Measurements from ENCODE around the gene LYRM7. TPM values are rescaled to one million over a fixed set of nuclear protein-coding genes. Genes with fewer than 3 reads are reported as not detected.

LYRM7 gene
- total RNA-seq, 2 experiments from 2014 or later = 11.0 to 12.0 TPM

DNA sequence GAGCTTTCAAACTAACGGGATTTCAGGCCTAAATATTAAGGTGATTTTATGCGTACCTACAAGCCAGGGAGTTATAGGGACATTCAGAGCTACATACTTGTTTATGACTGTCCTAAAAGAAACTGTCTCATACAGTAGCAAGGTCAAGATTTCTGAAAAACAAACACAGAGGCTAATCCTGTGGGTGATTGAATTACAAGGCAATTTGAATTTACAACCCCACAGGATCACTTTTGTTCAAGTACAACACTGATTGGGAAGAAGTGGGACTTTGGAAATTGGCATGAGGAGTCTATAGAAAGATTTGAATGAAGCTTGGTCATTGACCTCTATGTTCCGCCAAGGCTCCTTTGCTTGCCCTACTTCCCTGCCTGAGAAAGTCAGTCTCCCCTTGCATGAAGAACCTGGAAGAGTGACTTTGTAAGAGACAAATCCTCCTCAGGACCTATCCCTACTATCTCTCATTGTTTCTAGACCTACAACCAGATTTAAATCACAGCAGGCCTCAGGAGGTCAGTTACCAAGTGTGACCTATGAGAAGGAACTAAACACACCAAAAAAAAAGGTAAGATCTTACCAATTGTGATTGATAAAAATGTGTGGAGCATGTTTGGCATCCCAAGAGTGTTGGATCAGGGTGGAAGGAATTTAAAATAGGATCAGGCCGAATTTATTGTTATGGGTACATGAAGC, 54.7 kb downstream of the LYRM7 start:
- Mint-ChIP-seq H3K36me3 (ENCODE audit: low read depth) (peaks cover 1% of the 10 kb centered on the region), H3K27me3 (no peaks in the 10 kb centered on the region), H3K4me1 (peaks cover 3% of the 10 kb centered on the region), H3K9me3 (no peaks in the 10 kb centered on the region), H3K27ac (no peak overlapping the region), H3K4me3 (no peak overlapping the region)
- CTCF ChIA-PET = interaction anchor here (1.1 to 2.0 kb wide), 4 partner anchors 9 to 152 kb away, joined by 3 to 6 read pairs (median 4); no protein-coding TSS in a partner anchor
- POLR2A ChIA-PET = no interaction called here
- DNase-seq = no peak

DNA sequence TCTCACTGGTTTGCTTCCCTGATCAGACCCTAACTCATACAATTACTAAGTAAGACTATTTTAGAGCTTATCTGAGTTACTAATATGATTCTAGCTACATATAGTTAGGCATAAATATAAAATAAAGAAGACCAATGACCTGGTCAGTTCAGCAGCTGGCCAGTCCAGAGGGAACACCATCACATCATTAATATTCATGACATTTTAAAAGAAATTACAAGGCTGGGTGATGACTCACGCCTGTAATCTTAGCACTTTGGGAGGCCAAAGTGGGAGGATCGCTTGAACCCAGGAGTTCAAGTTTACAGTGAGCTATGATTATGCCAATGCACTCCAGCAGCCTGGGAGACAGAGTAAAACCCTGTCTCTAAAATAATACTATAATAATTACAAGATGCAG, 56.2 kb downstream of the LYRM7 start:
- Mint-ChIP-seq H3K4me3 (no peak overlapping the region), H3K36me3 (ENCODE audit: low read depth) (peaks cover 1% of the 10 kb centered on the region), H3K27ac (no peak overlapping the region), H3K4me1 (peaks cover 2% of the 10 kb centered on the region), H3K27me3 (no peaks in the 10 kb centered on the region), H3K9me3 (no peaks in the 10 kb centered on the region)
- ChIA-PET CTCF (interaction anchor here (0.6 to 2.0 kb wide), 4 partner anchors 11 to 148 kb away, joined by 3 to 6 read pairs (median 4); no protein-coding TSS in a partner anchor), POLR2A (no interaction called here)
- no peak for DNase-seq

- Mint-ChIP-seq H3K36me3 (ENCODE audit: low read depth) (no peaks in the 10 kb centered on the region), H3K27me3 (no peaks in the 10 kb centered on the region), H3K4me3 (no peak overlapping the region), H3K4me1 (peaks cover 2% of the 10 kb centered on the region), H3K27ac (no peak overlapping the region), H3K9me3 (no peaks in the 10 kb centered on the region)
- CTCF ChIA-PET = interaction anchor here (0.6 to 2.7 kb wide), 5 partner anchors 8 to 22 kb away, joined by 3 to 7 read pairs (median 3); no protein-coding TSS in a partner anchor
- POLR2A ChIA-PET = no interaction called here
- DNase-seq = no peak
Measured at GRCh38 chr5:131228646-131229045, 57.9 kb downstream of the LYRM7 start.

- POLR2A ChIA-PET = no interaction called here
- Mint-ChIP-seq H3K4me3 (no peak overlapping the region), H3K9me3 (no peaks in the 10 kb centered on the region), H3K36me3 (ENCODE audit: low read depth) (no peaks in the 10 kb centered on the region), H3K27ac (no peak overlapping the region), H3K4me1 (peaks cover 2% of the 10 kb centered on the region), H3K27me3 (no peaks in the 10 kb centered on the region)
- CTCF ChIA-PET = interaction anchor here (1.6 to 2.7 kb wide), 2 partner anchors 10 to 23 kb away, joined by 3 to 7 read pairs; no protein-coding TSS in a partner anchor
- DNase-seq = no peak
Measured at GRCh38 chr5:131229623-131230022, 58.9 kb downstream of the LYRM7 start.

DNA sequence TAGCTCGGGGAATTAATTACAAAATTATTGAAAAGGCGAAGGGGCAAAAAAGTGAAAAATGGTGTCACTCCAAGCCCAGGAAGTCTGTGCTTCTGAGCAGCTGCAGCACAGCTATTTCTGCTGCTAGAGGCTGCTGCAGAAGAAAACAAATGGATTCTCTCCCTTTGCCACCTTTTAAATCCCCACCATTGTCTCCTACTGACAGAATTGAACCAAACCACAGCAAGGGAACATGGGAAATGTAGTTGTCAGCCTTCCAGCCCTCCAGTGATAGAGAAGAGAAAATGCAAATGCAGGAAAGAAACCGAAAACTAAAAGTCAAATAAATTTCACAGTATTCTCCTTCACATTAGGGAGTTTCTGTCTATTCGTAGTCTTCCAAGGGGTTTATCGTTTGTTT, 59.7 kb downstream of the LYRM7 start:
- Mint-ChIP-seq H3K27ac (no peak overlapping the region), H3K9me3 (no peaks in the 10 kb centered on the region), H3K27me3 (no peaks in the 10 kb centered on the region), H3K36me3 (ENCODE audit: low read depth) (no peaks in the 10 kb centered on the region), H3K4me3 (no peak overlapping the region), H3K4me1 (peaks cover 2% of the 10 kb centered on the region)
- CTCF ChIA-PET = interaction anchor here (2.7 kb wide), 1 partner anchor 10 kb away, joined by 7 read pairs; no protein-coding TSS in a partner anchor
- no peak for DNase-seq
- POLR2A ChIA-PET = no interaction called here

- Mint-ChIP-seq H3K4me3 (no peak overlapping the region), H3K9me3 (peaks cover 3% of the 10 kb centered on the region), H3K27me3 (no peaks in the 10 kb centered on the region), H3K36me3 (ENCODE audit: low read depth) (peaks cover 7% of the 10 kb centered on the region), H3K27ac (no peak overlapping the region), H3K4me1 (peaks cover 2% of the 10 kb centered on the region)
- DNase-seq = no peak
- CTCF ChIA-PET = interaction anchor here (1.3 to 6.6 kb wide), 5 partner anchors 11 to 25 kb away, joined by 3 to 34 read pairs (median 5); no protein-coding TSS in a partner anchor
- POLR2A ChIA-PET = no interaction called here
Measured at GRCh38 chr5:131239686-131240085, 68.9 kb downstream of the LYRM7 start.

DNA sequence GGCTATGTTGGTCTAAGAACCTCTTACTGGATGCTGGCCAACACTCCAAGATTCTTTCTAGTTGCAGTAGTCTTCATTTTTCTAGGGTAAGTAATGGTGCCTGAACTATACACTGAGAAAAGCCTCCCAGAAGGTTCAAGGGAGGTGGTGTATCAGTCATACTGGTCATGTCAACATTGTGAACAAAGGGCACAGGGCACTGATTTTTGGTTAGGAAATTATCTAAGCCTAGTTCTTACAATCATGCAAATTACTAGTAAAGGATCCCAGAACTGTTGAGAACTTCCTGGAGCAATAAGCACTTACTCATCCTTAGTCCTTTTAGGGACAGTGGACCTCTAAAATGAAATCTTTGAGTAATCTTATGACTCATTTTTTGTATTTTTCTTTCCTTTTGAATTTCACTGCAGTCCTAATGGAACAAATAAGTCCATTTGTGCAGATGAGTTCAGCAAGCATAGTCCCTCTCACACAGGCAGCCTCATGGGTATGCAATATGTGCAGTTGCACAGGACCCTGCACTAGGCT, 72.0 kb downstream of the LYRM7 start:
- POLR2A ChIA-PET = no interaction called here
- CTCF ChIA-PET = no interaction called here
- Mint-ChIP-seq H3K4me3 (no peak overlapping the region), H3K36me3 (ENCODE audit: low read depth) (peaks cover 19% of the 10 kb centered on the region), H3K27me3 (no peaks in the 10 kb centered on the region), H3K9me3 (peaks cover 13% of the 10 kb centered on the region), H3K4me1 (peaks cover 2% of the 10 kb centered on the region), H3K27ac (no peak overlapping the region)
- no peak for DNase-seq

DNA sequence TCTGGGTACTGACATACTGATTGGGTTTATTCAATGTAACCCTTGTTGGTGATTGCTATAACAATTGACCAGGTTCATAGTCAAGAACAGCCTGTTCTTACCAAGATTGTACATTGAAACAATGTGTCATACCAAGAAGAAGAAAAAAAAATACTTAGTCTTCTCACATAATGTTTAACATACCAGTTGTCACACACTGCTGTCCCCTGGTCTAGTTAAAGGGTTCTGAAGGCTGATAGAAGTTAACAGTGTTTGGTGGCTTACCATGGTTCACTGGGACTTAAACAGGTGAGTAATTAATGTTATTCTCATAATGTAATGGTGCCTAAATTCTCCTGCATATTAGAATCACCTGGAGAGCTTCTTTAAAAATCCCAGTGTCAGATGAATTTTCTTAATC, 74.6 kb downstream of the LYRM7 start:
- no peak overlapping the region for H3K4me3 Mint-ChIP-seq
- ChIA-PET CTCF (interaction anchor here (1.5 kb wide), 1 partner anchor 36 kb away, joined by 3 read pairs; no protein-coding TSS in a partner anchor), POLR2A (no interaction called here)
- H3K27ac Mint-ChIP-seq = no peak overlapping the region
- DNase-seq = no peak
- H3K9me3 Mint-ChIP-seq = peaks cover 17% of the 10 kb centered on the region
- H3K27me3 Mint-ChIP-seq = no peaks in the 10 kb centered on the region
- peaks cover 16% of the 10 kb centered on the region for H3K4me1 Mint-ChIP-seq
- H3K36me3 Mint-ChIP-seq (ENCODE audit: low read depth) = peaks cover 23% of the 10 kb centered on the region

DNA sequence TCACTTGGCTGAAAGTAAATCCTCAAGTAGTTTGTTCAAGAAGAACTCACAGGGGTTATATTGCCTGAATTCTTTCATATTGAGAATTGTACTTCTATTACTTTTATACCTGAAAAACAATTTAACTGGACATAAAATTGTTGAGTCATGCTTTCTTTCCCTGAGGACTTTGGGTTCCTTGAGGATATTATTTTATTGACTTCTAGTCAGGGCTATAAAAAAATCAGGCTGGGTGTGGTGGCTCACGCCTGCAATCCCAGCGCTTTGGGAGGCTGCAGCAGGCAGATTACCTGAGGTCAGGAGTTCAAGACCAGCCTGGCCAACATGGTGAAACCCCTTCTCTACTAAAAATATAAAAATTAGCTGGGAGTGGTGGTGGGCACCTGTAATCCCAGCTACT, 75.2 kb downstream of the LYRM7 start:
- peaks cover 17% of the 10 kb centered on the region for H3K9me3 Mint-ChIP-seq
- ChIA-PET CTCF (interaction anchor here (1.4 to 1.5 kb wide), 2 partner anchors 9 to 35 kb away, joined by 3 read pairs; no protein-coding TSS in a partner anchor), POLR2A (no interaction called here)
- peaks cover 23% of the 10 kb centered on the region for H3K36me3 Mint-ChIP-seq (ENCODE audit: low read depth)
- no peak overlapping the region for H3K27ac Mint-ChIP-seq
- H3K4me3 Mint-ChIP-seq = no peak overlapping the region
- DNase-seq = no peak
- no peaks in the 10 kb centered on the region for H3K27me3 Mint-ChIP-seq
- H3K4me1 Mint-ChIP-seq = peaks cover 21% of the 10 kb centered on the region

DNA sequence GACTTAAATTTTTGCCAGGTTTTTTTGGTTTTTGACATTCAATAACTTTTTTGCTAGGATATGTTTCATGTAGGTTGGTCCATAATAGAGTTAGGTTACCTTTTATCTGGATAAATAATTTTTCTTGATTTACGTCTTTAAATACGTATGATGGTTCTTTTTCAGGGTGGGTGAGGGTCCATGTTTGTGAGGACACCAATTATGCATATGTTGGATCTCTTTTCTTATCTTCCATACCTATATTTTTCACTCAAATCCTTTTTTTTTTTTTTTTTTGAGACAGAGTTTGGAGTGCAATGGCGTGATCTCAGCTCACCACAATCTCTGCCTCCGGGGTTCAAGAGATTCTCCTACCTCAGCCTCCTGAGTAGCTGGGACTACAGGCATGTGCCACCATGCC, 75.8 kb downstream of the LYRM7 start:
- Mint-ChIP-seq H3K9me3 (peaks cover 17% of the 10 kb centered on the region), H3K4me1 (peaks cover 27% of the 10 kb centered on the region), H3K36me3 (ENCODE audit: low read depth) (peaks cover 23% of the 10 kb centered on the region), H3K27ac (no peak overlapping the region), H3K27me3 (no peaks in the 10 kb centered on the region), H3K4me3 (no peak overlapping the region)
- no peak for DNase-seq
- ChIA-PET POLR2A (no interaction called here), CTCF (interaction anchor here (1.4 kb wide), 1 partner anchor 8 kb away, joined by 3 read pairs; no protein-coding TSS in a partner anchor)

DNA sequence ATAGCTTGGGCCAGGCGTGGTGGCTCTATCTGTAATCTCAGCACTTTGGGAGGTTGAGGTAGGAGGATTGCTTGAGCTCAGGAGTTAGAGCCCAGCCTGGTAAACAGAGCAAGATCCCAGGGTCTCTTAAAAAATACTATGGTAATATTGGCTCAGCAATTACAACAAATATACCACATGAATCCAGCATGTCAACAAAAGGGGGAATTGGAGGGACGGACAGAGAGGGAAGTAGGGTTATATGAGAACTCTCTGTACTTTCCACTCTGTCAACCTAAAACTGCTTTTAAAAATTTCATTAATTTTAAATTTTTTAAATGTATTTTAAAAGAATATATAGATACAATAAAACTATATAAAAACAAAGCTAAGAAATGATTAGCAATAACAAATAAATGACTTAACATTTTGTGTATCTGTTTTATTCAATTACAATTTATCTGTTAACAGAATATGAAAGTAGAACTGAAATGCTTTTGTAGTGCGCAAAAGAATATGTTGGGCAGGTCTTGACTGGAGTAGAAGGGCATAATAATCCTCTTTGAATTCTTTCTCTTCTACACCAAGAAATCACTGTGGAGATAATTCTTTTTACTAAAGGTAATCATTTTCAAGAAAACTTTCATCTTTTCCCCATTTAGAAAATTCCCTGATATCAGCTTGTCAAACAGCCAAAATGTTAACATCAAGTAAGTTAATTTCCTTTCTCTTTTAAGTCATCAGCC, 80.2 kb downstream of the LYRM7 start:
- DNase-seq = no peak
- Mint-ChIP-seq H3K4me1 (peaks cover 58% of the 10 kb centered on the region), H3K27ac (peak overlapping the region; percentile 96), H3K27me3 (no peaks in the 10 kb centered on the region), H3K9me3 (peaks cover 8% of the 10 kb centered on the region), H3K4me3 (peak overlapping the region; percentile 46), H3K36me3 (ENCODE audit: low read depth) (peaks cover 15% of the 10 kb centered on the region)
- POLR2A ChIA-PET = no interaction called here
- CTCF ChIA-PET = interaction anchor here (0.8 to 4.7 kb wide), 6 partner anchors 12 to 122 kb away, joined by 3 to 34 read pairs (median 3); no protein-coding TSS in a partner anchor

DNA sequence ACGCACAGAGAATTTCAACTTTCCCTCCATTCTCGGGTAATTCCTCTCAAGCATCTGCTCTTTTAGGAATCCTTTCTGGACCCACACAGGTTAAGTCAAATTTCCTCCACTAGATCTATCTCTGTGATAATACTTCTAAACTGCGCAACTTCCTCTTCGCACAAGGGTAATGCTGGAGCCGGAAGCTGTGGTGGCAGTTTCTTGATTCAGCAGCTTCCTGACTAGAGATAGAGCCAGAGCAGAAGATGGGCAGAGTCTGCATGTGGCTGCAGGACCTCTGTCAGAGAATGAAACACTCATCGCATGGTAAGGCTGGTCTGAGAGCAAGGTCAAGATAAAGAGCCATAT, 82.1 kb downstream of the LYRM7 start:
- peaks cover 76% of the 10 kb centered on the region for H3K4me1 Mint-ChIP-seq
- ChIA-PET POLR2A (interaction anchor here (0.6 to 0.7 kb wide), 3 partner anchors 10 to 1689 kb away, joined by 3 to 9 read pairs (median 4); no protein-coding TSS in a partner anchor), CTCF (interaction anchor here (0.6 to 4.7 kb wide), 7 partner anchors 9 to 84 kb away, joined by 3 to 34 read pairs (median 4); no protein-coding TSS in a partner anchor)
- no peaks in the 10 kb centered on the region for H3K27me3 Mint-ChIP-seq
- H3K36me3 Mint-ChIP-seq (ENCODE audit: low read depth) = peaks cover 21% of the 10 kb centered on the region
- peak; percentile 87 for DNase-seq
- peak overlapping the region; percentile 88 for H3K4me3 Mint-ChIP-seq
- peaks cover 5% of the 10 kb centered on the region for H3K9me3 Mint-ChIP-seq
- peak overlapping the region; percentile 96 for H3K27ac Mint-ChIP-seq

Measured in activated CD4-positive, alpha-beta T cell treated with anti-CD3 and anti-CD28 coated beads, Interleukin-2, amount 10 ng/mL, durations not matched to agents 7 days and 5 days (primary cell).